GM21786 (cell line): ENCODE measurements around the gene SPTBN1.
"Not testable (repeated sequence)": the region's sequence is repeated elsewhere in the genome, so short reads cannot be mapped to it uniquely, and the experiment has no call there.

Source experiments
- ATAC-seq: cut with Tn5 transposase; IDR thresholded peaks from one replicate; pipeline ENCODE4 v1.9.1; 2021; ENCODE audit not compliant: unreplicated experiment

The SPTBN1 gene

DNA sequence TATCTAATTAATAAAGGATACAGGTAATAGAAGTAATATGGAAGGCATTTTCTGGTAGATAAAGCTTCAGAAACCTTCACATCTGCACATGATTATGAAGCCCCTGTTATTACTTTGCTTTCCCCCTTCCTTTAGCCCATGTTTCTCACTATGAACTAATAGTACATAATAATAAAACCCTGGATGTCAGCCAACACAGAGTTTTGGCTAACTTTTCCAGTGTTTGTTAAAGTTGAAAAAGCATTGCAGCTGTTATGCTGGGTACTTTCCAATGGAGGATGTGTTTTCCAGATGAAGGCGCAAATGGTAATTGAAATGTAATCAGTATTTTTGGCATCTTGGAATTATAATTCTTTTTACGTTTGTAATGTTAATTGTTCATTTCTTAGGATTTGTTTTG, 43.5 kb downstream of the SPTBN1 start:
- ATAC-seq, result no peak

DNA sequence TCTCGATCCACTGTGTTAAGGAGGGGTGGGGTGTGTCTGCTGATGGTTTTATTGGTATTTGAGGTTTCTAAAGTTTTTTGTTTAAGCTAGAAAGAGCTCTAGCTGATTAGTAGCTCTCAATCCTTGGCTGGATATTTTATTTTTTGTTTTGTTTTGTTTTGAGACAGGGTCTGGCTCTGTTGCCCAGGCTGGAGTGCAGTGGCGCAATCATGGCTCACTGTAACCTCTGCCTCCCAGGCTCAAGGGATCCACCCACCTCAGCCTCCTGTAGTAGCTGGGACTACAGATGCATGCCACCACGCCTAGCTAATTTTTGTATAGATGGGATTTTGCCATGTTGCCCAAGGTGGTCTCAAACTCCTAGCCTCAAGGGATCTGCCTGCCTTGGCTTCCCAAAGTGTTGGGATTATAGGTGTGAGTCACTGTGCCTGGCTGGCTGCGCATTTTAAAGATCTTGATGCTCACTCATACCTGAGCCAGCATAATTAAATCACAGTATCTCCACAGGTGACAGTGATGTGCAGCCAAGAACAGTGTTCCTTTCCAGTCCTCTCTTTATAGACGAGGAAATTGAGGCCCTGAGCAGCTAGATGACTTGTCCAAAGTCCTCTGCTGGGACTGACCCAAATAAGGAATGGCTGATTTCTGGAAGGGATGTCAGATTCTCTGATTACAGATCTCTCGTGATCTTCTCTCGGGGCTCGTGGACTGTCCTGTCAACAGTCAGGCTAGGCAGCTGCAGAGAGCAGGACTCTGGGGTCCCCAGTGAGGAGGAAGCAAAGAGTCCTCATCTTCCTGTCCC, 44.5 kb downstream of the SPTBN1 start:
- no peak for ATAC-seq

DNA sequence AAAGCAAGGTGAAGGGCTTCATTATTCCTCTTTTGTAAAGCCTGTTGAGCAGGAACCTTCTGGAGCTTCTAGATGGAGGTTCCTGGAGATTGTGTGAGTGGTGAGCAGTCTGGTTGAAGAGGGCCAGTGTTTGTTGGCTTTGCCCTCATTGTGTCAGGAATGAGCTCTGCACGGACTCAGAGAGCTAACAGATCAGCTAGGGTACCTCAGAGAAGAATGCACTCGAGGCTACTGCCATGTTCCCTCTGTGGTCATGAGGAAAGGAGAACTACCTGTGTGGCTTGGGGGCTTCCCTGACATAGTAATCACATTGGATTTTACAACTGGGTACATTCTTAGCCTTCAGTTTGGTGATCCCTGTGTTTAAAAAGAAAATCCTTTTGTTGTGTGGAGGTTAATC, 46.6 kb downstream of the SPTBN1 start:
- ATAC-seq, result no peak

DNA sequence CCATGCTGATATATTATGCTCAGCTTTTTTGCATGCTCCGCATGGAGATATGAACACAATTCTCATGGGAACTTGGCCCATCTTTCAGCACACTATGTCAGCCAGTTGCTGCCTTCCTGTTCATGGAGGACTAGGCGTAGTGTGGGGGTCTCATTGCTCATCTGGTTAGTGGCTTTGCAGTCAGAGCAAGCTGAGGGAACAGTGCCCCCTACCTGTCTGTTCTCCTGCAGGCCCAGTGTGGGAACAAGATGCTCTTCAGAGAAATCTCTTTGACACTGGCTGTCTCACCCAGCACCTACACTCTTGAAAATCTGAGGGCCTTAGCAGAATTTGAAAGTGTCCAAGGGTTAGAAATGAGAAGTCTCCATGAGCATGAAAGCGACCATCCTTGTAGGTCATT, 47.1 kb downstream of the SPTBN1 start:
- no peak for ATAC-seq

DNA sequence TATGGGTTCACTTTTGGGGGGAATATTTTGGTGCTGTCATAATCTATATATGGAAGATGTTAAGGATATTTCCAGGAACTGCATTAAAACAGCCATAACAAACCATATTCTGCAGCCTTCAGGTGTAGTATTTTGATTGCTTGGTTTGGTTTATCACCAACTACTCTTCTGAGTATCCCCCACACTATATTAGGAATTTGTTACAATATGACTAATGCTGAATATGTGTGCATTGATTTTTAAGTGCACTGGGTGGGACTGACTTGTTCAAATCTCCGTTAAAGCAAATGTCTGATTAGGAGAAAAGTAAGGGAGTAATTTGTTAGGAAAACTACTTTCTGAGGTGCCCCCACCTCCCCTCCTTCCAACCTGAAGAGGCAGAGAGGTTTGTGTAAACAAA, 47.7 kb downstream of the SPTBN1 start:
- ATAC-seq, result no peak

DNA sequence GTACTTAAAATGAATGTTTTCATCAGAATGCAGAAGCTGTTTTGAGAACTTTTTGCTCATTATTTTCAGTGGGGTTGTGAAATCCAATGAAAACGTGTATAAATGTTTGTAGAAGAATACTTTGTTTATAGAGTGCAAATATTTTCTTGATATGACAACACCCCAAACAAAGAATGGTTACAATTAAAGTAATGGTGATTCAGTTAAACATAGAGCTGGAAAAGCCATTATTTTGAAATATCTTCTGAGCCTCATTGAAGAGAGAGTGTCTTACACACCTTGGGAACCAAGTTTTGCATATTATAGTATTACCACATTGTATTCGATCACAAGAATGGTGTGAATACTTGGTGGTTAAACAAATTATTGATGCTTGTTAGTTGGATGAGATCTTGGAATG, 48.7 kb downstream of the SPTBN1 start:
- no peak for ATAC-seq

DNA sequence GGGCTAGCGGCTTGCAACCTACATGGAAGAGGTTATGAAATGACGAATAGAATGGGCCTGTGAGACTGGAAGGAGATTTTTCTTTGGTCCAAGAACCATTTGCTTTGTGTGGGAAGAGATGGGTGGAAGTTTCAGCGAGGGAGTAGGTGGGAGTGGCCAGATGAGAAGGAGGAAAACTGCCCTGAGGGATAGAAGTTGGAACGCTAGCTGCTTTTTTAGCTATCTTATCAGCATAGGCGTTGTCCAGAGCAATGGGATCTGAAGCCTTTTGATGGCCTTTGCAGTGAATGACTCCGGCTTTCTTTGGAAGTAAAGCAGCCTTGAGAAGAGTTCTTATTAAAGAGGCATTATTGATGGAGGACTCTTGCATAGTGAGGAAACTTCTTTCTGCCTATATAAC, 52.4 kb downstream of the SPTBN1 start:
- no peak for ATAC-seq

DNA sequence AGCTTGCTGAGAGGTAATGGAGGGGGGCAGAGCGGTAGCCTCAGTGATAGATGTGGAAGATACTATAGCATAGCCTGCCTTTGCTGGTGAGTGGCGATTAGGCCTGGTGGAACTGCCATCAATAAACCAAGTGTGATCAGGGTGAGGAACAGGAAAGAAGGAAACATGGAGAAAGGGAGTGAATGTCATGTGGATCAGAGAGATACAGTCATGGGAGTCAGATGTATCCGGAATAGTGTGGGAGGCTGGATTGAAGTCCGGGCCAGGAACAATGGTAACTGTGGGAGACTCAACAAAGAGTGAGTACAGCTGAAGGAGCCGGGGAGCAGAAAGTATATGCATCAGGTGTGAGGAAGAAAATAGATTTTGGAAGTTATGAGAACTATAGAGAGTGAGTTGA, 52.9 kb downstream of the SPTBN1 start:
- not testable (repeated sequence) for ATAC-seq

DNA sequence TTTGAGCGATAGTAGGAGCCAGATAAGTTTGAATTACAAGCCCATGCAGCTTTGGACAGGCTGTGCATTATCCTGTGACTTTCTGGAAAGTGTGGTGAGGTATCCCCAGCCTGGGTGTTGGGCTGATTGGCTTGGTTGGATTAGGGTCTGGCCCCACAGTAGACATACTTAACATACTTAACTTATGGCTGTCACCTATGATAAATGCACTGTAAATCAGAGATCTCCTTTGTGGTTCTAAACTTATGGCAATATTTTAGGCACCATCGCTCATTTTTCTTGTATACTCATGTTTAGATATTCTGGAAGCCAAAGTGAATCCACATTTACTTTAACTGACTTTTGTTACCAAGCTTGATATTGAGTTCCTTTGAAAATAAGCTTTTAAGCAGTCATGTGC, 54.8 kb downstream of the SPTBN1 start:
- no peak for ATAC-seq

DNA sequence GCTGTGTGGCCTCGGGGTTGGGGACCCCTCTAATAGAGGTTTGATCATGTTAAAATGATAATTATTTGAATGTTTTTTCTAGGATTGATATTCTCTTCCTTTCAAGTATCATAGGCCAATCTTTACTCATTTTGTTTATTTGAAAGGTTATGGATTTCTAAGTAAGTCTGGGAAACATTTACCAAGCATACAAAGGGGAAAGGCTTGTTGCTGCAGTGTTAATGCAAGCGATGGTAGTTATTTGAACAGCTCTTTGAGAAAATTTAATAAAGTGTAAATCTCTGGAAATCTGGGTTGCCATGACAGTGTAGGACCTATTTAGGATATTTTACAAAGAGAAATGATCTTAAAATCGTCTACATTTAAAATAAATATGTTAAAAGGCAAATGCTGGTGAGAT, 56.1 kb downstream of the SPTBN1 start:
- no peak for ATAC-seq

DNA sequence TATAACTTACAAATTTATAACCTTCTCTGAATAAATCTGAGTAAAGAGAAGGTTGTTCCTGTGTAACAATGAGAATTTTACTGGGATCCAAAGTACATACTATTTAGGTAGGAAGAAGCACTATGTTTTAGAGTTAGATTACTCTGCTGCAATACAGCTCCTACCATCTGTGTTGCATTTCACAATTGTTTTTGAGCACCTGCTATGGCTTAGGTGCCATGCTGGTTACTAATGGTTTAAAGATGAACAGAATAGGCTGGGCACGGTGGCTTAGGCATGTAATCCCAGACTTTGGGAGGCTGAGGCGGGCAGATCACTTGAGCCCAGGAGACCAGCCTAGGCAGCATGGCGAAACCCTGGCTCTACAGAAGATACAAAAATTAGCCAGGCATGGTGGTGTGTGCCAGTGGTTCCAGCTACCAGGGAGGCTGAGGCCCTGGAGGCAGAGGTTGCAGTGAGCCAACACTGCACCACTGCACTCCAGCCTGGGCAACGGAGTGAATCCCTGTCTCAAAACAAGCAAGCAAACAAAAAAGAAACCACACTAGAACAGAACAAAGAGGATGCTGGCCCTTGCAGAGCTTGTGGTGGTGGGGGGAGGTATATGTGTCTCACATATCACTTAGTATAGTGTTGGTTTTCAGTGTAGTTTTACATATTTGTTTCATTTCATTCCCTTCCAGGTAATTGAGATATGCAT, 56.7 kb downstream of the SPTBN1 start:
- no peak for ATAC-seq

DNA sequence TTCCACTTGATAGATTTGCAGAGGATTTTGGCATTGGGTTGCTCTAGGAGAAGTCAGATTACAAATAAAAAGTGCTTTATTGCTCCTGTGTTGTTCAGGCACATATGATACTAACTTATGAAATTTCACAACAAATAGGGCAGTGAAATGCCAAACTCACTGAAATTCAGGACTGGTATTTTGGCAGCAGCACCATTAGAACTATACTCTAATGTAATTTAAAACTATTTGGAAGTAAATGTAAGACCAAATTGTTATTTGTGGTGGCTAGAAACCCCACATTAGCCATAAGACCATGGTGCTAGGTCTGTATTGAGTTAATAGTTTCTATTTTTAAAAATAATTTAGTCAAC, 57.2 kb downstream of the SPTBN1 start:
- ATAC-seq, result no peak

DNA sequence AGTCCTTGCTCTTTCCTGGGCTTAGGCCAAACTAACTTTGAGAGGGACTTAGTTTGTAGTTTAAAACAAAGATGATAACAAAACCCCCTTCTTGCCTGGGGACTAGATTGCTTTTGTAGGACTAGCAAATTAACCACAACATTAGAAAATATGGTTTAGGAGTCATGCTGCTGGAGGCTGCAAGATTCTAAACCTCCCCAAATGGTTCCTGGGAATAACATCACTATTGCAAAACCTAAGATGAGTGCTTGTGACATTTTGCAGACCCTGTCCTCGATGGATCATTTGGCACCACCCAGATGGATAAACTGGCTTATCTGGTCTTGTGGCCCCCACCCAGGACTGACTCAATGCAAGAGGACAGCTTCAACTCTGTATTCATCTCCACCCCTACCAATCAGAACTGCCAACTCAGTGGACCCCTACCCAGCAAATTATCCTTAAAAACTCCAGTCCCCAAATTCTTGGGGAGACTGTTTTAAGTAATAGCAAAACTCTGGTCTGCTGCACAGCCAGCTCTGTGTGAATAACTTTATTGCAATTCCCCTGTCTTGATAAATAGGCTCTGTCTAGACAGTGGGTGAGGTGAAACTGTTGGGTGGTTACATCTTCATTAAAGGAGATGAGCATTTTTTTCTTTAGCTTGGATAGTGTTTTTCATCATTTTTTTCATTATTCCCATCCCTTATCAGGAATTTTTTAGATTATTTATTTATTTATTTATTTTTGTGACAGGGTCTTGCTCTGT, 58.9 kb downstream of the SPTBN1 start:
- no peak for ATAC-seq

DNA sequence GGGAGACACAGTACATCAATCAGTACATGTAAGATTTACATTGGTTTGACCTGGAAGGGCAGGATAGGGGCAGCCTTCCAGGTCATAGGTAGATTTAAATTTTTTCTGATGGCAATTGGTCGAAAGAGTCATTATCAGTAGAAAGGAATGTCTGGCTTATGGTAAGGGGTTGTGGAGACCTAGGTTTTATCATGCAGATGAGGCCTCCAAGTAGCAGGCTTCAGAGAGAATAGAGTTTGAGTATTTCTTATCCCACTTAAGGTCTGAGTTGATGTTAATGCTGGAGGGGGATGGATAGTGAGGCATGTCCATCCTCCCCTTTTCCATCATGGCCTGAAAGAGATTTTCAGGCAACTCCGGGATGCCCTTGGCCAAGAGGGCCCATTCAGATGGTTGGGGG, 60.7 kb downstream of the SPTBN1 start:
- ATAC-seq, result no peak

DNA sequence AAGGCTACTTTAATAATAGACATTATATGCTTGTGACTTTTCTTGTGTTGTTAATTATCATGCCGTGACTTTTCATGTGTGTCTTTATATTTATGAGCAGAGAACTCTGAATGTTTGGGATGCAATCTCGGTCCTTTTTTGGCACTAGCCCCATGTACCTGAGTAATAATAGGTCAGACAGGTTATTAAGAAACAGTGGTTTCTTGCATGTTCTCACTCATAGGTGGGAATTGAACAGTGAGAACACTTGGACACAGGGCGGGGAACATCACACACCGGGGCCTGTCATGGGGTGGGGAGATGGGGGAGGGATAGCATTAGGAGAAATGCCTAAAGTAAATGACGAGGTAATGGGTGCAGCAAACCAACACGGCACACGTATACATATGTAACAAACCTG, 61.9 kb downstream of the SPTBN1 start:
- not testable (repeated sequence) for ATAC-seq

DNA sequence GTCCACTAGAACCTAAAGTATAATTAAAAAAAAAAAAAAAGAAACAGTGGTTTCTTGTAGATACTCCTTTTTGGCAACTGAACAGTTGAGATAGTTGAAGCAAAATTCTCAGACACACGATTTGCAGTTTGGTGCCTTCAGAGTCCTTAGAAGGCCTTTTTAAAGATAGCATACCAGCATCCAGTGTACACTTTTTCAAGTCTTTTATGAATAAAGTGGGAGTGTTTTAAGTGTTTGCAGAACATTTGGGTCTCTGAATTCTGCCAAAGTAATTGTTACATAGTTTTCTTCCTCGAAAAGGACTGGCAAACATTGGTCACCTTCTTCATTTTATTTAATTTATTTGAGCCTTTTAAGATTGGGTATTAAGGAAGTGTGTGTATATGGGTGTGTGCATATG, 62.3 kb downstream of the SPTBN1 start:
- no peak for ATAC-seq

DNA sequence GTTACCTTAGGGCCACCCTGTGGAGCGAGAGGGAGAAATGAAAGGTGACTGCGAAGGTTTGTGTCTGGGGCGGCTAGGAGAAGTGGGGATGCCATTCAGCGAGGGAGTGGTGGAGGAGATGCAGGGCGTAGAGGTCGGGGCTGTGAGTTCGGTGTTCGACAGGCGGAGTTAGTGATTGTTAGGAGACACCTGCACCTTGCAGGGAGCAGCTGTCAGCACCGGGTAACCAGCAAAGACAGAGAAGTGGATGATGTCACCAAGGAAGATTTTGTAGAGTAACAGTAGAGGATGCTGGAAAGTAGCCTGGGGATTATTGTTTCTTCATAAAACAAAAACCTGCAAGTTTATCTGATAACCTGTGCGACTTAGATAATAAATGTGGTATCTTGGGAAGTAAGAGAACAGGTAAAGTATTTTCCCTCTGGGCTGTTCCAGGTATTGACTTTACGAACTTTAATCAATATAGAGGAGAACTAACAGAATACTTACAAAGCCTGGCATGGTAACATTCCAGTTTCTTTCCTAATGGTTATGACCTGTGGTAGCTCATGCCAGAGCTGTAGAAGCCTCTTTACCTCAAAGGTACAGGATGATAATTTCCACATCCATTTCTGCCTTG, 63.8 kb downstream of the SPTBN1 start:
- no peak for ATAC-seq

DNA sequence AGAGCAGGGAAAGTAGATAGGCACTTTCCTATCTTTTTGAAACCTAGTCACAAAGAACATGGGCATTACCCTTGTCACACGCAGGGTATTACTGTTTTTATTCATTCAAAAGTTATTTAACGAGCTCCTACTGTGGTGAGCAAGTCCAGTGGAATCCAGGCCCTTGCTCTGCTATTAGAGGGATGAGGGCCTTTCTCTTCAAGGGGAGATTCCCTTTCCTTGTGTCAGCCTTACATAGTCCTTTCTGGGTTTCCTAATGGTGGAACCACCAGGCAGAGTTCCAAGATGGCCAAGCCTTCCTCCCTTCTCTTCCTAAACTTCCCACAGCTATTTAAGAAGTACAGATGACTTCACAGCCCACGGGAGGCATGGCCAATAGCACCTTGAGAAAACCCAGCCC, 64.6 kb downstream of the SPTBN1 start:
- no peak for ATAC-seq

DNA sequence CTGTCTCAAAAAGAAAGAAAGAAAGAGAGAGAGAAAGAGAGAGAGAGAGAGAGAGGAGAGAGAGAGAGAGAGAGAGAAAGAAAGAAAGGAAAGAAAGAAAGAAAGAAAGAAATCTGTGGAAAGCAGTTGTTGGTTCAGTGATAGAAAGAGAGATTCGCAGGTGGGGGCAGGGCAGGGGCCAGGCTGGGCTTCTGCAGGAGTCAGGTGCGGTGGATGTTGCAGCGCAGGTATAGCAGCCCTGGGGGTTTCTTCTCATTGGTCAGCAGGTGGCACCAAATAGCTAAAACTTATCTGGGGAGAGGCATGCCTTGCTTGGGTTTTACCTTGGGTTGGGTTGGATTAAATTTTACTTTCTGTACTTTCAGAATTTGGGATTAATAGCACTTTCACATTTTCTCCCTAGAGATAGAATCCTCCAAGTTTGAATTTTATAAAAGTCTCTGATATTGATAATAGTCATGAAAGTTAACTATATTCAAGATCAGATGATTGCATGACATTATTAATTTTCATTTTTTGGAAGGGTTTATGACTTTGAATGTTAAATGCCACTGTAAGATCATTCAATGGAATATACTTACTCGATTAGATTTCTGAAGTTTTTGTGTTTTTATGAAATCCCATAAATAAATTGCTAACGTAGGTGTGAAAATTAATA, 66.6 kb downstream of the SPTBN1 start:
- peak; percentile 67 for ATAC-seq

DNA sequence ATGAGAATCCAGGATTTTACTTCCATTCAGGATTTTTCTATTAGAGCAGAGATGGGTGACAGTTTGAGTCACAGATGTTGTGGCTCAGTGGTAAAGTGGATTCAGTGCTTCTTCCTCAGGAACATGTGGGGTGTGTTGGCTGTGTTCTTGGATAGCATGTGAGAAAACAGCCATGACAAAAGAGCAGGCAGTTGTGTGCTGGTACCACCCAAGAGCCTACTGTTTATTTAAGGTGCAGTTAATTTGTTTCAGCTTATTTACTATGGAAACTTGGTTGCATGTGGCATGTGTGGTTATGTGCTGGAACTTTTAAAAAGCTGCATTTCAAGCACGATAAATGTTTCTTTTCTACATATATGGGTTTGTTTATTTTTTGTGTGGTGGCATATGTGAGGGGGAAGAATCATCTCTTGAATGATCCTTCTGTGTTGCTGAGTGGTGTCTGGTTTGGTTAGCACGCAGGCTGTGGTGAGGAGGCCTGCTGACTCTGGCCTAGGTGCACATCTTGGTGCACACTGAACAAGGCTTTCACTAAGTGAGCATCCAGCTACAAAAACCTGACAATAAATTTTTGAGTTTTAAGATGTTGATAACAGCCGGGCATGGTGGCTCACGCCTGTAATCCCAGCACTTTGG, 67.3 kb downstream of the SPTBN1 start:
- no peak for ATAC-seq
